PFSK-1 (cell line): ENCODE data around the gene RHEB.

ENCODE experiments used
- REST ChIP-seq, 2 experiments: IDR thresholded peaks; 2 replicates each; pipeline versions ENCODE4 v1.6.1 to v1.8.0; 2011 to 2012; ENCODE audit warnings: low read depth in 2 of 2, low read length in 2 of 2, control low read depth in 1 of 2, inconsistent platforms in 1 of 2, mild to moderate bottlenecking in 1 of 2, moderate library complexity in 1 of 2; ENCODE audit not compliant: insufficient read depth in 1 of 2
- TAF1 ChIP-seq: IDR thresholded peaks from 2 replicates; pipeline ENCODE4 v1.6.1; 2012; ENCODE audit warnings: low read length, control low read depth, borderline replicate concordance; ENCODE audit not compliant: insufficient read depth

DNA sequence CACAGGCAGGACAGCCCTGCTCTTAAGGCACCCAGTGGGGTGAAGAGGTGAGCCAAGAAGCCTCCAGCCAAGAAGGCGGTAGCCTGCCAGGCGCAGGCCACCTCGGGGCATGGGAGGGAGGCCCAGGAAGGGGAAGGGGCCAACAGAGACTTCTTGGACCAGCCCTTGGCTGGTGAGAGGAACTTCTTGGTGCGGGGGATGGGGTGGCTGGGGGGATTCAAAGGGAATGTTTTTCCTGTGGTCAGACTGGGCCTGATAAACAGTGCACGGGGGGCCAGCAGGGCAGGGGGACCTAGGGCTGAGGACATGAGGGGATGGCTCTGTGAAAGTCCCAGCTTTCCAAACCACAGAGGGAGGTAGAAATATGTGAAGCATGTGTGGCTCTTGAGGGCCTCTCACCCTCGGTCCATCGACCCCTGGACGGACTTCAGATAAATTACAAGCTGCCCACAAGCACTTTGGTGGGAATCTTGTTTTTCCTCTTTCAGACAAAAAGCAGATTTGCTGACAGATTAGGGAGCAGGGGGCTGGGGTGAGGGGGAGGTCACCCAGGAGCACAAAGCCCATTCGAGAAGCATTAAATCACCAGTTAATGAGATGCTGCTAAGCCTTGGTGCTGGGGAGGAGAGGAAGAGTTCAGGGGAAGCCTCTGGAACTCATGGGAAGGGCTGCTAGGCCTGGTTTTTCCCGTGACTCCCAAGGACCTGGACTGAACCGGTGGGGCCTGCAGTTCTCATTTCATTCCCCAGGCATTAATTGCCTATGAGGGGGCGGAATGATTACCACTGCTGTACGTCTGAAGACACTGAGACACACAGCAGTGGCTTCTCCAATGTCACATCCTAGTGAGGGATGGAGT is 91.1 kb downstream of the RHEB start:
- TF ChIP-seq TAF1 (no peak), REST (IDR thresholded peaks at IDR 0.05; ENCODE audit: insufficient read depth in 1 of 2, low read depth in 2 of 2, low read length in 2 of 2) (no peak)
